K562 treated with DMSO at 1 percent for 24 hours (cell line): ENCODE data around the gene MECP2. TPM values are rescaled to one million over a fixed set of nuclear protein-coding genes. Genes with fewer than 3 reads are reported as not detected.

ENCODE experiments used
- total RNA-seq: library from RNA; unstranded; fragments of 300-600 nt; gene quantifications from 2 replicates; pipeline ENCODE4 v1.2.3, GENCODE V29; 2022; ENCODE audit warnings: low read depth; ENCODE audit not compliant: insufficient read depth

MECP2 gene
- 38.4 and 41.9 TPM in 2 replicates for total RNA-seq

DNA sequence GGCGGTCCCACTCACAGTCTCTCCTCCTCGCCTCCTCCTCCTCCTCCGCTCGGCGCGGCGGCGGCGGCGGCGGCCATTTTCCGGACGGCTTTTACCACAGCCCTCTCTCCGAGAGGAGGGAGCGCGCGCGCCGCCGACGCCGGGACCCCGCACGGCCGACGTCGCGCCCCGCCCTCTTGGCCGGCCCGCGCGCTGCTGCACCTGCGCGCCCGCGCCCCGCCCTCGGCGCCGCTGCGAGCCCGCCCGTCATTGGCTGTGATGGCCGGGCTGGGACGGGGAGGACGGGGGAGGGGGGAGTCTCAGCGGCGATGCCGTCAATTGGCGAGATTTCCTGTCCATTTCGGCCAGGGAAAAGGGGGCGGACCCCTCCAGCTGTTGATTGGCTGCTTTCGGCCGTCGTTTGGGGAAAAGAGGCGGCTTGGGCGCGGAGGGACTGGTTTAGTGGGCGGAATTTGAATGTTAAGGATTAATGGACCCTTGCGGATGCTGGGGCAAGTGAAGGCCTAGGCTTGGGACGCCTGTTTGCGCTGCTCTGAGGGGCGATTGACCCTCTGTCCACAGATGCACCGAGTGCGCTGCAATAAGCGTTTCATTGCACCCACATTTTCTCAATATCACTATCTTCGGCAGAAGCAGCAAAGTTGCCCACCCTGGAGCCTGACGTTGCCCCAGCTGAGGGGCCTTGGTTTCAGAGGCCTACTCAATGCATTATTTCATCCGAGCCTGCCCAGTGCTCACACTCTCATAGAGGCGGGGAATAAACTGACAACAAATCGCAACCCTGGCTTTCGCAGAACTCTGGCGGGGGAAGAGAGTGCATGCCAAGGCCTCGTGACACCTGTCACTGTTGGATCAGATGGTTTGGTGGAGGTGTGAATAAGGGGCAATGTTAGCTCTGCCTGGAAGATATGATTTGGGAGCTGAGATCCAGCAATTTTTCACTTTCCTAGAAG is at the start of gene MECP2:
TSS of gene MECP2 (minus strand) at position 129 of the 953 bp plus-strand sequence.

DNA sequence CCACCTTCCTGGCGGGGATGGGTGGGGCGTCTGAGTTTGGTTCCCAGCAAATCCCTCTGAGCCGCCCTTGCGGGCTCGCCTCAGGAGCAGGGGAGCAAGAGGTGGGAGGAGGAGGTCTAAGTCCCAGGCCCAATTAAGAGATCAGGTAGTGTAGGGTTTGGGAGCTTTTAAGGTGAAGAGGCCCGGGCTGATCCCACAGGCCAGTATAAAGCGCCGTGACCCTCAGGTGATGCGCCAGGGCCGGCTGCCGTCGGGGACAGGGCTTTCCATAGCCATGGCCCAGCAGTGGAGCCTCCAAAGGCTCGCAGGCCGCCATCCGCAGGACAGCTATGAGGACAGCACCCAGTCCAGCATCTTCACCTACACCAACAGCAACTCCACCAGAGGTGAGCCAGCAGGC is 46.5 kb upstream of the MECP2 start, which contains the start of gene OPN1LW:
TSS of gene OPN1LW (plus strand) at position 234 of the 400 bp plus-strand sequence. CDS start at position 275, 41 bp downstream.

DNA sequence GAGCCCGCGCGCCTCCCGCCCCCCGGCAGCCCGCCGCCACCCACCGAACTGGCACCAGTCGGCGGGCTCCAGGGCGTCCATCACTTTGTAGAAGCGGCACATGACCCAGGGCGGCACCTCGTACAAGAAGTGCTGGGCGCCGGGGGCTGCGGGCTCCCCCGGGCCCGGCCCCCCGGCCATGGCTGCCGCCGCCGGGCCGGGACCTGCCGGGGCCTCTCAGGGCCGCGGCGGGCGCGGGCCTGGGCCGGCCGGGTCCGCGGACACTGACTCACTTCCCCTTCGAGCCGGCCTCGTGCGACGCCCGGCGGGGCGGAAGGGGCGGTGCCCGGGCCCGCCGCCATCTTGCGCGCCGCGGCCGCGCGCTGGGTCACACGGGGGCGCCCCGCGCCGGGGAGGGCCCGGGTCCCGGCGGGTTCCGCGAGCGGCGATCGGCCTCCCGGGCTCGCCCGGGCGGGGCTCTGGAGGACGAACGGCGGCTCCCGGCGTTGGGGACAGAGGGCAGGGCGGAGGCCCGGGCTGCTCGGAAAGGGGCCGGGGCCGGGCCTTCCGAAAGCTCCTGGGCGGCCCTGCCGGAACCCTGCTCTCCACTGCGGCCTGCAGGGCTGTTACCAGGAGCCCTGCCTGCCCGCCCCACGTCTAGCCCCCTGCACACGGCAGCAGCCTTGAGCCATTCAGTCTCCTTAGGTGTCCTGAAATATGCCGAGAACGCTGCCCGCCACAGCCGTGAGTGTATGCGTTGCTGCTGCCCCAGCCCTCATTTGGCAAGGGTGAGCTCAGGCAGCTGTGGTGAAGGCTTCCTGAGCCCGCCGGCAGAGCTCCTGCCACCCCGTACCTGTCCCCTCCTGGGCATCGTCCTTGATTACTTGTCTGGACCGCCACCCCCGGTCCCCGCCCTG is 77.6 kb downstream of the MECP2 start, which contains the start of gene IRAK1:
TSS of gene IRAK1 (minus strand) at position 270 of the 896 bp plus-strand sequence. CDS start at position 180, 90 bp downstream.

DNA sequence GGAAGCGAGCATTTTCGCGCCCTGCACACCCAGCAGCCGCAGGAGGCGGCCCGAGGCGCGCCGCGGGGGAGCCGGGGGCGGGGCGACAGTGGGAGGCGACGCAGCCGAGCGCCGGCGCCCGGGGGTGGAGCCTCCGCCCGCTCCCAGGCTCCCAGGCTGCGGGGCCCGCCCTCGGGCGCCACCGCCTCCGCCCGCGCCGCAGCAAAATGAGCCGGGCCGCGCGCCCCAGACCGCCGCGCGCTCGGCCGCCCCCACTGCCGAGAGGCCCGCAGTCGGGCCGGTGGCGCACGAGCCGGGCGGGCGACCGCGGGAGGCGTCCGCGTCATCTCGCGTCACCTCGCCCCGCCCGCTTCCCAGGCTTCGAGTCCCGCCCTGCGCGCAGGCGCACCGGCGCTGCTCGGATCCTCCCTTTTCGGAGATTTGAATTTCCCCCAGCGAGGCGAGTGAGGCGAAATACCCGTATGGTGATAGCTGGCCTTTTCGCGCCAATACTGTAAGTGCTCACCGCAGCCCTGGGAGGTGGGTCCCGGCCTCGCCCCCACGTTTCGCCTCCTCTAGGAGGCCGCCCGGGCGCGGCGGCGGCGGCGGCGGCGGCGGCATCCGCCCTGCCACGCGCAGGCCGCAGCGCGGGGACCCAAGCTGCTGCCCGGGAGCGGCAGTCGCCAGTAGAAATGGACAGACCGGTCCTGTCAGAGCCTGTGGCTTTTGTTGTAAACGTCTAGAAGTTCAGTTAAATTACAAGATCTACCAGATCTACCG is 125.0 kb downstream of the MECP2 start, which contains the start of gene TMEM187:
TSS of gene TMEM187 (plus strand) at position 387 of the 759 bp plus-strand sequence. CDS start 9,309 bp downstream, outside the sequence.

Other genes with a start within 250 kb of the MECP2 start
- 0.61 and 0.90 TPM in 2 replicates for gene L1CAM, start 211.5 kb downstream of the MECP2 start, total RNA-seq
- 0.45 and 1.8 TPM in 2 replicates for gene AVPR2, start 193.0 kb downstream of the MECP2 start, total RNA-seq
- 90.5 and 104 TPM in 2 replicates for gene ARHGAP4, start 171.5 kb downstream of the MECP2 start, total RNA-seq
- gene NAA10, start 162.7 kb downstream of the MECP2 start, total RNA-seq = 120 and 121 TPM in 2 replicates
- 66.4 and 66.6 TPM in 2 replicates for gene RENBP, start 153.1 kb downstream of the MECP2 start, total RNA-seq
- 64.2 and 66.3 TPM in 2 replicates for gene HCFC1, start 125.9 kb downstream of the MECP2 start, total RNA-seq
- gene TMEM187, start 125.0 kb downstream of the MECP2 start, total RNA-seq = 20.6 and 22.6 TPM in 2 replicates
- 180 and 181 TPM in 2 replicates for gene IRAK1, start 77.8 kb downstream of the MECP2 start, total RNA-seq
- gene OPN1LW, start 46.5 kb upstream of the MECP2 start, total RNA-seq = not detected in 2 replicates
- not detected in 2 replicates for gene OPN1MW, start 84.9 kb upstream of the MECP2 start, total RNA-seq
- not detected in 2 replicates for gene OPN1MW2, start 122.0 kb upstream of the MECP2 start, total RNA-seq
- not detected in 2 replicates for gene OPN1MW3, start 159.9 kb upstream of the MECP2 start, total RNA-seq
- gene TEX28, start 197.4 kb upstream of the MECP2 start, total RNA-seq = not detected in 2 replicates
- 2.7 and 2.9 TPM in 2 replicates for gene TKTL1, start 198.1 kb upstream of the MECP2 start, total RNA-seq